Rectal smooth muscle tissue (tissue), 1 donor: ENCODE measurements around the gene SREBF1.
A peak's percentile ranks its signal among the peaks of the same experiment; 100 is the strongest.

ENCODE experiments used
- H3K27ac ChIP-seq: one replicate; pipeline ENCODE4 v1.7.0; 2013; ENCODE audit warnings: low read depth, low read length, inconsistent platforms
- H3K27me3 ChIP-seq: one replicate; pipeline ENCODE4 v1.7.0; 2013; ENCODE audit warnings: low read length; ENCODE audit not compliant: control insufficient read depth, insufficient read depth
- H3K36me3 ChIP-seq: one replicate; pipeline ENCODE4 v1.7.0; 2013; ENCODE audit warnings: low read length; ENCODE audit not compliant: control insufficient read depth, insufficient read depth
- H3K4me1 ChIP-seq: one replicate; pipeline ENCODE4 v1.7.0; 2013; ENCODE audit warnings: low read length; ENCODE audit not compliant: control insufficient read depth, insufficient read depth
- H3K4me3 ChIP-seq: one replicate; pipeline ENCODE4 v1.7.0; 2013; ENCODE audit warnings: low read length
- H3K9ac ChIP-seq: one replicate; pipeline ENCODE4 v1.7.0; 2013; ENCODE audit warnings: low read length

The SREBF1 gene

DNA sequence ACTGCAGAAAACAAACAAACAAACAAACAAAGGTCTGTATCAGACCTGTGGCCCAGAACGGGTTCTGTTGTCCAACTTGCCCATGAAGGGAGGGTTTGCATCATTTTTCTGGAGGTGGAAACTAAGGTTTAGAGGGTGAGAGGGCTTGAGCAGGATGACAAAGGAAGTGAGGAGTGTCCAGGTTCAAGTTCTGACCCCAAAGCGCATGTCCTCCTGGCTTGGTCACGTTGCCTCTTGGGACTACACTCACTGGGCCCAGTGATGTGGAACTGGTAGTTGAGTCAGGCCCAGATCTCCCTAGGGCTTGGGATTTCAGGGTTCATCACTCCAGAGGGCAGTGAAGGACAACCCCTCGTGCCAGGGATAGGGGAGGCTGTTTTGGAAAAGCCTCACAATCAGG, 1.8 kb downstream of the SREBF1 start:
- peaks cover 49% of the 10 kb centered on the region for H3K4me1 ChIP-seq
- H3K27me3 ChIP-seq, result no peaks in the 10 kb centered on the region
- H3K36me3 ChIP-seq, result no peaks in the 10 kb centered on the region
- peak overlapping the region; percentile 1 for H3K9ac ChIP-seq
- peak overlapping the region; percentile 99 for H3K27ac ChIP-seq
- H3K4me3 ChIP-seq, result no peak overlapping the region

DNA sequence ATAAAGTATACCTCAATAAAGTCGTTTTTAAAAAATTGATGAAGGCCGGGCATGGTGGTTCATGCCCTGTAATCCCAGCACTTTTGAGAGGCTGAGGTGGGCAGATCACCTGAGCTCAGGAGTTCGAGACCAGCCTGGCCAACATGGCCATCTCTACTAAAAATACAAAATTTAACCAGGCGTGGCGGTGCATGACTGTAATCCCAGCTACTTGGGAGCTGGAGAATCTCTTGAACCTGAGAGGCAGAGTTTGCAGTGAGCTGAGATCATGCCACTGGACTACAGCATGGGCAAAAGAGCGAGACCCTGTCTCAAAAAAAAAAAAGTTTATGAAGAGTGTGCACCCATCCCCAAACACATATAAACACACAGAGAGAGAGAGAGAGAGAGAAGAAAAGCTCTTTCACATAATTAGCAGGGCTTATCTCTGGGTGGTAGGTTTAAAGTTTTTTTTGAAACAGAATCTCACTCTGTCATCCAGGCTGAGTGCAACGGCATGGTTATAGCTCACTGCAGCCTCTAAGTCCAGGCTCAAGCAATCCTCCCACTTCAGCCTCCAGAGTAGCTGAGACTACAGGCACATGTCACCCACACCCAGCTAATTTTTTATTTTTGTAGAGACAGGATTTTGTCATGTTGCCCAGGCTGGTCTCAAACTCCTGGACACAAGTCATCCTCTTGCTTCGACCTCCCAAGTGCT, 3.0 kb downstream of the SREBF1 start:
- Histone ChIP-seq H3K27me3 (no peaks in the 10 kb centered on the region), H3K36me3 (no peaks in the 10 kb centered on the region), H3K4me3 (no peak overlapping the region), H3K27ac (no peak overlapping the region), H3K9ac (no peak overlapping the region), H3K4me1 (peaks cover 43% of the 10 kb centered on the region)

DNA sequence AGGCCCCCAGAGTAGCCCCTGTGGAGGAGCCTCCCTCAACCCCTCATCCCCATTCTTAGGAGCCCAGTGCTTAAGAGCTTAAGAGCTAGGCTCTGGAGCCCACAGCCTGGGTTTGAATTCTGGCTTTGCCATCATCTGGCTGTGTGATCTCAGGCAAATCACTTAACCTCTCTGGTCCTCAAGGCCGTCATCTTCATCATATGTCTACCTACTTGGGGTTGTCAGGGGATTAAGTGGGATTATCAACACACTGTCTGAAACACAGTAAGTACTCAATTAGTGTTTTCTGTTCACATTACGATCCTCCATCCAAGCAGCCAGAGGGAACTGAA, 4.8 kb downstream of the SREBF1 start:
- Histone ChIP-seq H3K9ac (no peak overlapping the region), H3K27me3 (no peaks in the 10 kb centered on the region), H3K4me3 (no peak overlapping the region), H3K27ac (peak overlapping the region; percentile 75), H3K36me3 (no peaks in the 10 kb centered on the region), H3K4me1 (peaks cover 31% of the 10 kb centered on the region)

DNA sequence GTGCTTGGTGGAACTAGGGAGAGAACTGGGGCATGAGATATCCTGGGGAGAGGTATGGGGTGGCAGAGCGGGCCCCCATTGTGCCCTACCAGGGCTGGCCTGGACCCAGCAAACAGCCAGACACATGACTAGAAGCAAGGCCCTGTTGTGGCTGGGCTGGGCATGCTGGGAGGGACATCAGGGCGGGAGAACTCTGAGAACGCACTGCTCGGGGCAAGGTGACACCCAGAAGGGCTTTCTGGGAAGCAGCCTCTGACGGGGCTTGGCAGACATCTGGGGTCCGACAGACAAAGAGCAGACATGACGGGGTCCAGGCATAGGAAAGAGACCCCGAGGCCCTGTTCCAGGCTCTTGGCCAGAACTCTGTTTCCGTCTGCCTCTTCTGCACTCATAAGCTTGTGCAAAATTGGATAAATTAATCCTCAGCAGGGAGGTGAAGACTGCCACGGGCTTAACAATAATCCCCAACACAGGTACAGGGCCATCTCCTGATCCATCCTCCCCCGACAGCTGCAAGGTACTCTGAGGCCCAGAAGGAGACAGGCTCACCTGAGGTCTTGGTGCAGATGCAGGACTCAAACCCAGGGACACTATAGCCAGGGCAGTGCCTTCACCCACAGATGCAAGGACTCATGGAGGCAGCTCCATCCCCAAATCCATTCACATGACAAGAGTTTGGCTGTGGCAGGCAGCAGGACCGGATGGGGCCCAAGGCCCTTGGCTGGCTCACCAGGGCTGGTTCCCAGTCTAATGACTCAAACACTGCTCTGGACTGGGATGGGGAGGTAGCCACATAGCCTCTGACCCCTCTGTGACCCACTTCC, 5.4 kb downstream of the SREBF1 start:
- no peak overlapping the region for H3K9ac ChIP-seq
- peaks cover 30% of the 10 kb centered on the region for H3K4me1 ChIP-seq
- H3K27ac ChIP-seq, result peak overlapping the region; percentile 75
- H3K4me3 ChIP-seq, result no peak overlapping the region
- H3K36me3 ChIP-seq, result no peaks in the 10 kb centered on the region
- H3K27me3 ChIP-seq, result no peaks in the 10 kb centered on the region

DNA sequence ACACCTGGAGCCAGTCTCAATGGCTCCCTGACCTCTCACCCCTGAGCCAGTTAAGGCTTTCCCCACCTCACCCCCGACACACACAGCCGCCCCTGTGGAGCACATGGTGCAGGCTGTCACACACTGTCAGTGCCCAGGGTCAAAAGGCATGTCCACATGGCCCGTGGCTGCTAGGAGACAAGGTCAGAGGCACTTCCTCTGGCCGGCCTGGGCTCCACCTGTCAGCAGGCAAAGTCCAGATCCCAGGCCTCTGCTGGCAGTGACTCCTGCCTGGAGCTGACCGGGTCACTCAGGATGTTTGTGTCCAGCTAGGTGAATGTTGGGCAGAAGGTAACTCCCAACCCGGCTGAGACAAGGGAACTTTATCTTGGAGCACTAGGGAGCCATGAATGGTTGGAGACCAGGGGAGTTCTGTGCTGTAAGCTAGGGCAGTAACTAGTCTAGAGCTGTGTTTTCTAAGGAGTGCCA, 6.0 kb downstream of the SREBF1 start:
- Histone ChIP-seq H3K4me3 (no peak overlapping the region), H3K27ac (peak overlapping the region; percentile 75), H3K9ac (no peak overlapping the region), H3K36me3 (no peaks in the 10 kb centered on the region), H3K4me1 (peaks cover 29% of the 10 kb centered on the region), H3K27me3 (no peaks in the 10 kb centered on the region)

DNA sequence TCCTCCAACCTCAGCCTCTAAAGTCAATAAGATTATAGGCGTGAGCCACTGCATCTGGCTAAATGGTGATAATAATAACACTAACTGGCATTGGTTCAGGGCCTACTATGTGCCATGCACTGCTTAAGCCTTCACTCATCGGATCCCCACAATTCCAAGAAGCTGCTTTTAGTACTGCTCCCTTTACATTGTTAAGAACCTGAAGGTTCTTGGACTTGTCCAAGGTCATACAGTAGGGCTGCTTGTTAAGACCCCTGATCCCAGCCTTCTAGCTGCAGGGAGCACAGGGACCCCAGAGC, 6.6 kb downstream of the SREBF1 start:
- Histone ChIP-seq H3K4me1 (peaks cover 23% of the 10 kb centered on the region), H3K27me3 (no peaks in the 10 kb centered on the region), H3K36me3 (no peaks in the 10 kb centered on the region), H3K4me3 (no peak overlapping the region), H3K27ac (no peak overlapping the region), H3K9ac (no peak overlapping the region)

DNA sequence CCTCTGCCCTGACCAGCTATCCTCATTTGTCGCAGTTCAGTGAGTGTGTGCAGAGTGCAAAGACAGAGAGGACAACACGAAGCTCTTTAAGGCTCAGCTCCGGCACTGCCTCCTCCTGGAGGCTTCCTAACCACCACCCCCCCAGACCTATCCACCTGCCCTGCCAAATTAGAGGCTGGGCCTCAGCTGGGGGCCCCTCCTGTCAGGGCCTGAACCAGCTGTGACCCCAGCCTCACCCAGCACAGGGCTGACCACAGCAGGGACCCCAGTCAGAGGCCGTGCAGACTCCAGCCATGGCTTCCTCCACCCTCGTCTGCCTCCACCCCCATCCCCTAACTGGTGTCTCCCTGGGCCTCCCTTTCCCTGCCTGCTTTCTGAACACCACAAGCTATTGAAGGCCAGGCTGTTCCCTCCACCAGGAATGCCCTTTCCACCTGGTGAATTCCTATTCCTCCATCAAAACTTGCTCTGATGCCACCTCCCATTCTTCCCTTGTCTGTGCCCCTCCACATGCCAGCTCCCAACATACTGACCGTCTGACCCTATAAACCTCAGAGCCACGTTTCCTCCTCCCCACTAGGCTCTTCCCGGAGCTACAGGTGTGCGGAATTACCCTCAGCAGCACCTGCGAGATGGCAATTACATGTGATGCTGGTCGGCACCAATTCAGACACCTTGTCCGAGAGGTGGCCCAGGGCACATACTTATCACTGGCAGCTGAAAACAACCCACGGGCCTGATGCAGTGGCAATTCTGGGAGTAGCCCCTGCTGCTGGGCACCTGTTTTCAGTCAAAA, 8.8 kb downstream of the SREBF1 start:
- Histone ChIP-seq H3K9ac (no peak overlapping the region), H3K4me3 (no peak overlapping the region), H3K27ac (no peak overlapping the region), H3K27me3 (no peaks in the 10 kb centered on the region), H3K36me3 (no peaks in the 10 kb centered on the region), H3K4me1 (peaks cover 35% of the 10 kb centered on the region)

DNA sequence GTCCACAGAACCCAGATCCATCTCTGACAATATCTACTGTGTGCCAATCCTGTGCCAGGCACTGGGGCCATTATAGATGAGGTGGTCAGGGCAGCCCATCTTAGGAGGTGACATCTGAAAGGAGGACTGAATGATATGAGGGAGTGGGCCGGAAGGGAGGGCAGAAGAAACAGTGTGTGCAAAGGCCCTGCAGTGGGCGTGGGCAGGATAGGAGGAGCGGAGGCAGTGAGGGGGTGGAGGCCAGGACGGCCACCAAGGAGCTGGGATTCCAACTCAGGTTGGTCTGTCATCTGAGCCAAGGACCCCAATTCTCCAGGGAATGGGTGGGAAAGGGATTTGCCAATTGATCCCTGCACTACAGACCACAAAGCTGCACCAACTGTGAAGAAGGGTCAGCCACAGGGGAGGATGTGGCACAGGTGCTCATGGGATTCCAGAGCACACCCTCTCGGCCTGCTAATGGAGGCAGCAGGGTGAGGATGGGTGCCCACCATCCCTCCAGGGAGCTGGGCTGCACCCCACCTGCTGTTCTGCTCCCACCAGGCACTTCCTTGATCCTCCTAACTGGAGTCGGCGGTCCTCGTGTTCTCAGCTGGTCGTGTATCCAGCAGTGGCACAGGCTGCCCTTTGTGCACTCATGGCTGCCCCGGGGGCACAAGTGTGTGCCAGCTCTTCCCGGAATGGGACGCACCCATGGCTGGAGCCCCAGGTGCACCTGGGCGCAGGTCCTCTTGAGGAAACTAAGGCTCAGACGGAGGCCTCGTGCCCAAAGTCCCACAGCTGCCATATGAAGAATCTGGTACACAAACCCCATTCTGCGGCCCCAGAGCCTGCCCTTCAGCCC, 9.6 kb downstream of the SREBF1 start:
- Histone ChIP-seq H3K9ac (no peak overlapping the region), H3K27ac (no peak overlapping the region), H3K4me1 (peaks cover 41% of the 10 kb centered on the region), H3K36me3 (no peaks in the 10 kb centered on the region), H3K27me3 (no peaks in the 10 kb centered on the region), H3K4me3 (no peak overlapping the region)

DNA sequence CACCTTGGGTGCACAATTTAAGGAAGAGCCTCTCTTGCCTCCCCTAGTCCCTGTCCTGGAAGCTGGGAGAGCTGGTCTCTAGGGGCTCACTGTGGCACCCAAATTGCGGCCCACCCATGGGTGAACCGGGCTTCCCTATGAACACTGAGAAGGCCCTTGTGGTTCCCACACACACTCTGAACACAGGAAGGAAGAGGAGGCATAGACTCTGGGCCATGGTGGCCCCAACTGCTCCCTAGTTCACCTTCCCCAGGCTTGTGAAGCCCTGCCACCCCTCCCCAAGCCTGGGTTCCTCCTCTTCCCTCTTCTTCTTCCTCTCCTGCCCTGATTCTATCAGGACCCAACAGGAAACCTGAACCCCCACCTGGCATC, 10.5 kb downstream of the SREBF1 start:
- Histone ChIP-seq H3K27ac (peak overlapping the region; percentile 30), H3K36me3 (no peaks in the 10 kb centered on the region), H3K9ac (peak overlapping the region; percentile 32), H3K4me3 (no peak overlapping the region), H3K4me1 (peaks cover 38% of the 10 kb centered on the region), H3K27me3 (no peaks in the 10 kb centered on the region)

DNA sequence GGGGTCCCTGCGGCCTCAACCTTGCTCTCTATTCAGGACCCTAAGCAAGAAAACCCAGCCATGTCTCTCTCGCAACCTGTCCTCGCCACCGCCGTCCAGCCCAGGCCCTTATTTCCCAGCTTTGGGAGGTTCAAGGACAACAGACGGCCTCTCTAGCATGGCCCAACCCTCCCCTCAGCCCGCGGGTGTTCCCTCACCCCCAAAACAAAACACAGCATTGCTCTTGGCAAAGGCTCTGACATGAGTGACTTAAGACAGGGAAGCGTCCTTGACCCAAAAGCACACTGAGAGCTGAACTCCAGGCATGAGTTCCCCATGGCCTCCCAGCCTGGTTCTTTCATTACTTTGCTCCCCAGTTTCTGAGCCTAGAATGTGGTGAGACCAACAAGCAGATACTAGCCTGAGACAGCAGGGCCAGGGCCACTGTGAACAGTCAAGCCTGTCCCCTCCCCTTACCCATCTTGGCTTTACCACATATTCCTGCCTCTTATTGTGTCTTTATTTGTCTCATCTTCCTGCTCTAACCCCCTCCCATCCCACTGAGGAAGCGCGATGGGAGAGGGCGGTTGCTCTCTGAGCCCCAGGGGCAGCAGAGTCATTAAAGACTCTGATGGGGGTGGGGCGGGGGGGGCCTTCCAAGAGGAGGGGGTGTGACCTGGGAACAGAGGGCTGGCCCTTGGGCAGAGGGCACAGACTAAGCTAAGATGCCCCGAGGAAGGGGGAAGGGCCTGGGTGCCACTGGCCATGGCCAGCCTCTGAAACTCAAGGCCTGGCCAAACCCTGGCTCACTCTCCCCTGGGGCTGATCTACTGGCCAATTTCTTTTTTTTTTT, 11.8 kb downstream of the SREBF1 start:
- H3K27ac ChIP-seq, result peak overlapping the region; percentile 89
- peaks cover 30% of the 10 kb centered on the region for H3K4me1 ChIP-seq
- no peak overlapping the region for H3K9ac ChIP-seq
- no peaks in the 10 kb centered on the region for H3K27me3 ChIP-seq
- peak overlapping the region; percentile 72 for H3K4me3 ChIP-seq
- H3K36me3 ChIP-seq, result peaks cover 2% of the 10 kb centered on the region

DNA sequence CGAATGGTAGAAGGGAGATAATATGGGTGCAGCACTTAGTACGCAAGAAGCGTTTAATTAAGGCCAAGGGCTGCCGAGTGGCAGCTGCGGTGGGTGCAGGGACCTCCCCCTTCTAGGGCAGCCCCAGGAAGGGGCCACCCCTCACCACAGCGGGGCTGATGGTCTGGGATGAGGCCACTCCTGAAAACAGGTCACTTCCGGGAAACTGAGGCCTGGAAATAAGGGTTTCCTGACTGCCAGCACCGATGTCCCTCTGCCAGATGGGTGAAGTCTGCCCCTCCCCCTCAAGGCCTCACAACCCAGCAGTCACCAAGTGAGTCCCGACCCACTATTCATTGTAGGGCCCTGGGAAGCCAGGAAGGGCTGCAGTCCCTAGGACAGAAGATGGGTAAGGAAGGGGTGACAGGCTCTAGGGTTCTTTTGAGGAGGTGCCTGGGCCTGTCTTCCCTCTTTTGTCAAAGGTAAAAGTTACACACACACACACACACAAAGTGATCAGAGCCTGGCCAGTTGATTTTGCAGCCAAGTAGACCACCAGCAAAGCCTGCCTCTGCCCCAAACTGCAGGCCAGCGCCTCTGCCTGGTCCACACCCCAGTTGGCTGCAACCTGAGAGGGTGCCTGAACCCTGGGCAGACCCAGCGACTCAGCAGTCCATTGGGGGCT, 12.5 kb downstream of the SREBF1 start:
- Histone ChIP-seq H3K9ac (peak overlapping the region; percentile 19), H3K27ac (peak overlapping the region; percentile 89), H3K27me3 (no peaks in the 10 kb centered on the region), H3K4me1 (peaks cover 30% of the 10 kb centered on the region), H3K4me3 (peak overlapping the region; percentile 72), H3K36me3 (peaks cover 2% of the 10 kb centered on the region)
